Hematopoietic multipotent progenitor cell treated with erythropoietin and hydrocortisone succinate and interleukin-3 and kit ligand, for 17 days (in vitro differentiated cells): ENCODE measurements around the gene SNX14.
"Not testable (repeated sequence)": the region's sequence is repeated elsewhere in the genome, so short reads cannot be mapped to it uniquely, and the experiment has no call there.

ENCODE experiments used
- DNase-seq: peaks from one replicate; pipeline ENCODE4 v3.0.0-alpha.2; 2015; ENCODE audit warnings: low spot score

The SNX14 gene

GRCh38 chr6:85591207-85591606 is 2.5 kb downstream of the SNX14 start:
- DNase-seq: no peak

- no peak for DNase-seq
Observed at GRCh38 chr6:85585741-85586140, 7.9 kb downstream of the SNX14 start.

DNA sequence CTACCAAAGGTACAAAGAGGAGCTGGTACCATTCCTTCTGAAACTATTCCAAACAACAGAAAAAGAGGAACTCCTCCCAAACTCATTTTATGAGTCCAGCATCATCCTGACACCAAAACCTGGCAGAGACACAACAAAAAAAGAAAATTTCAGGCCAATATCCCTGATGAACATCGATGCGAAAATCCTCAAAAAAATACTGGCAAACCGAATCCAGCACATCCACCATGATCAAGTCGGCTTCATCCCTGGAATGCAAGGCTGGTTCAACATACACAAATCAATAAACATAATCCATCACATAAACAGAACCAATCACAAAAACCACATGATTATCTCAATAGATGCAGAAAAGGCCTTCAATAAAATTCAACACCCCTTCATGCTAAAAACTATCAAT is 10.8 kb downstream of the SNX14 start:
- DNase-seq: not testable (repeated sequence)

DNA sequence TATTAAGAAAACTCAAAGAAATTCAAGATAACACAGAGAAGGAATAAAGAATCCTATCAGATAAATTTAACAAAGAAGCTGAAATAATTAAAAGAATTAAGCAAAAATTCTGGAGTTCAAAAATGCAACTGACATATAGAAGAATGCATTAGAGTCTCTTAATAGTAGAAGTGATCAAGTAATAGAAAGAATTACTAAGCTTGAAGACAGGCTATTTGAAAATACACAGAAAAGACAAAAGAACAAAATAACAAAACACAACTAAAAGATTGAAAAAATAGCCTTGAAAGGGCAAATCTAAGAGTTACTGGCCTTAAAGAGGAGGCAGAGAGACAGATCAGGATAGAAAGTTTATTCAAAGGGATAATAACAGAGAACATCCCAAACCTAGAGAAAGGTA is 12.1 kb downstream of the SNX14 start:
- no peak for DNase-seq

DNA sequence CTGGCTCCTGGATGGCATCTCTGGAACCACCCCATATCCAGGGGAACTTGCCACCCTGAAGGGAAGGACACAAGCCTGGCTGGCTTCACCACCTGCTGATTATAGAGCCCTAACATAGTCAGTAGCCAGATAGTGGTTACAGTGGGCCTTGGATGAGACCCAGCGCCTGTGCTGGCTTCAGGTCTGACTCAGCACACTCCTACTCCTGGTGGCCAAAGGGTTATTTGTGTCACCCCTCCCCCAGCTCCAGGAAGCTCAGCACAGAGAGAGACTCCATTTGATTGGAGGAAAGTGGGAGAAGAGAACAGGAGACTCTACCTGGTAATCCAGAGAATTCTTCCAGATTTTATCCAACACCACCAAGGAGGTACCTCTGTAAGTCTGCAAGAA is 12.8 kb downstream of the SNX14 start:
- no peak for DNase-seq

DNA sequence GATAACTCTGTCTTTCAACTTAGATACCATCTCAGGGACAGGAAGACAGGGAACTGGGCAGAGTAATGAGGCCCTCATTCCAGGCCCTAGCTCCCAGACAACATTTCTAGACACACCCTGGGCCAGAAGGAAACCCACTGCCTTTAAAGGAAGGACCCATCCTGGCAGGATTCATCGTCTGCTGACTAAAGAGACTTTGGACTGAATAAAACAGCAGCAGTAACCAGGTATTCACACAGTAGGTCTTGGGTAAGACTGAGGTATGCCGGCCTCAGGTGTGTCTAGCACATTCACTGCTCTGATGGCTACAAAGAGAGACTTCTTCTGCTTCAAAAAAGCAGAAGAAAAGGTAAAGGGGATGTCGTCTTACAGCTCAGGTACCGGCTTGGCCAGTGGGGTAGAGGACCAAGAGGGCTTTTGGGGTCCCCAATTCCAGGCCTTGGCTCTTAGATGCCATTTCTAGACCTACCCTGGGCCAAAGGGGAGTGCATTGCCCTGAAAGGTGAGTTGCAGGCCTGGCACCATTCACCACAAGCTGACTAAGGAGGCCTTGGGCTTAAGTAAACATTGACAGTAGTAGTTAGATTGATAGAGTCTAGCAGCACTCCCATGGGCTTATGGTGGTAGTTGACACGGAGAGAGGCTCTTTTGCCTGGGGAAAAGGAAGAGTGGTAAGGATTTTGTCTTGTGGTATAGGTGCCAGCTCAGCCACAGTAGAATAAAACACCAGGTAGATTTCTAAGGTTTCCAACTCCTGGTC is 13.4 kb downstream of the SNX14 start:
- no peak for DNase-seq

- no peak for DNase-seq
Observed at GRCh38 chr6:85579581-85579980, 14.1 kb downstream of the SNX14 start.

DNA sequence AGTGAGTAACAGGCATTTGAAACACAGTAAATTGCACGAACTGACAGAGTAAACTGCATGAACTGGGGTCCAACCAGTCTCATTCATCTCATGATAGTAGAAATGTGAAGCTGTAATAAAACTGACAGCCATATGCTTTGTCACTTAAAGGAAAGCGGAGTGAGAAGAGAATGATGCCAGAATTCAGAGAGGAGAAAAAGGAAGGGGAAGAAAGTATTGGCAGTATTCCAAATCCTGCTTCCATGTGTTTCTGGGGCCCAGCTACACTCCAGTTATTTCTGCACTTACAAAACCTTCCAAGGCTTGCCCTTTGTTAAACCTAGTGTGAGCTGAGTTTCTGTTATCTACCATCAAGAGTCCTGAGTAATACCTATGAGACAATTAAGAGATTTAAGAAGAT is 17.2 kb downstream of the SNX14 start:
- no peak for DNase-seq

GRCh38 chr6:85574932-85575598 is 18.6 kb downstream of the SNX14 start:
- DNase-seq: no peak

DNA sequence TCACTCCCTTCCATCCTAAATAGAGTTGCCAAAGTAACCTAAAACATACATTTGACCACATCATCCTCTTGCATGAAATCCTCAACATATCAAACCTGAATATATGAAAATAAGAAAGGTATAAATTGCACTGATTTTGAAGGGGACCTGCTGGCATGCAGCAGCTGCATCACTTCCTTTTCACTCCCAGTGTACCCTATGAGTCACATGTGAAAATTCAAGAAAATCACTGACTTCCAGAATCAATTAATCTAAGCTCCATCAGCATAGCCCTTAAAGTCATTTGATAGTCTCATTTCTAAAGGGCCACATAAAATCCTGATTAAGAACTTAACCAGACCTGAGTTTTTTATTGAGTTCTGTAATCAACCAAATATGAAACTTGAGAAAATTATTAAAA is 24.3 kb downstream of the SNX14 start:
- no peak for DNase-seq

GRCh38 chr6:85568411-85568810 is 25.2 kb downstream of the SNX14 start:
- DNase-seq: no peak

DNA sequence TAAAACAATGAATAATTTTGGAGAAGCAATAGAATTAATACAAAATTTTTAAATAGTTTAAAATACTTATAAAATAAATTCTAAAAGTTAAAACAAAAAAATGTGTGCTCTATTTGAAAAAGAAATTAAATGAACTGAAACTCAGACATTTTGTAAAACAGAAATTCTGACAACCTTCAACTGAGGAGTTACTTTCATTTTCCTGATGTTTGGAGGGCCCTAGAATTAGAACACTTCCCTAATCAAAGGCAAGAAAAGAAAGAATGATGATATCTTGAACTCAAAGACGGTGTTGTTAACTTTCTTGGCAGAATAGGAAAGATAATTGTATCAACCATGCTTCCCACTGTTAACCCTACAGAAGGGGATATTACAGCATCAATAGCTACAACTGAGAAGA is 27.9 kb downstream of the SNX14 start:
- DNase-seq: no peak

GRCh38 chr6:85564223-85564622 is 29.4 kb downstream of the SNX14 start:
- DNase-seq: not testable (repeated sequence)

- no peak for DNase-seq
Observed at GRCh38 chr6:85561750-85562357, 31.8 kb downstream of the SNX14 start.

DNA sequence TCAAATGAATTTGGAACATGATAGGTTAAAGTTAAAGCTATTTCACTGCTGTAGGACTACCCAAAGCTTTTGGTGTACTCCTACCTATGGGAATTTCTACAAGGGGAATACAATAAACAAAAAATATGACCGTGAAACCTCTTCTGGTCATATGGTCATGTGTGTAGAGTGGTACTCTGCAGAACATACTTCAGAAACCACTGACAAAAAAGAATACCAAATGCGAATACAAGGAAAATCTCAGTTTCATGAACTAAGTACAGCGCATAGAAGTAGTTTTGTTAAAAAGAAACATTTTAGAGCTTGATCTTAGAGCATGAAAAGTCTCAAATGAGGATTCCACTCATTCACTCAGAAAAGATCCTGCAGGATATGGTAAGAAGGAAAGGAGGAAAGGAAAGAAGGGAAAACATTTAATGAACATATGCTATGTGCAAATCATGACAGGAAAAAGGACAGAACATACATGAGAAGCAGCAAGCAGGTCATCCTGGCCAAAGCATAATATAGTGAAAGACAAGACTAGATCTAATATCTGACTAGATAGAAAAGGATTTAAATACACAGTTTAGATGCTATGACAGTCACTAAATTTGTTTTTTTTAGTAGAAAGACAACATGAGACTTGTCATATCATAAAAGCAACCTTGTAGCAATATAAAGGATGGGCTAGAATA is 36.5 kb downstream of the SNX14 start:
- DNase-seq: no peak

- DNase-seq: no peak
Observed at GRCh38 chr6:85552652-85553051, 41.0 kb downstream of the SNX14 start.

DNA sequence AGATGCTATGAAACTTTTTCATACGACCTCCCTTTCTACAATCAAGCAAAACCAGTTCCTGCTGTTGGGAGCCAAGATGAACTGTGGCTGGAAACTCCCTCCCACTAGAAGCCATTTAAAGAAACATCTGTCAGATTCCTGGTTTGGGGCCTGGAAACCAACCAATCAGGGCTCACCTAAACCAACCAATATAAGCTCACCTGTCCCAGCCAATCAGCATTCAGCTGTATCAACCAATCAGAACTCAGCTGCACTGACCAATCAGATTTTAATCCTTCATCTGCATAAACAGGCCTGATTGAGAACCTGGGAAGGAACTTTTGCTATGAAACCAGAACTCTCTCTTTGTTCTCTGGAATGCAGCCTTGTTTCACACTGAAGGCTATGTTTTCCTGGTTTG is 42.4 kb downstream of the SNX14 start:
- DNase-seq: peak; percentile 33

- DNase-seq: no peak
Observed at GRCh38 chr6:85547719-85548118, 45.9 kb downstream of the SNX14 start.

- DNase-seq: no peak
Observed at GRCh38 chr6:85544776-85545175, 48.9 kb downstream of the SNX14 start.

GRCh38 chr6:85537055-85537494 is 56.6 kb downstream of the SNX14 start:
- DNase-seq: peak; percentile 37

- not testable (repeated sequence) for DNase-seq
Observed at GRCh38 chr6:85524281-85524680, 69.4 kb downstream of the SNX14 start.

- DNase-seq: no peak
Observed at GRCh38 chr6:85516168-85516567, 77.5 kb downstream of the SNX14 start.
